ENCODE results near the gene ZNHIT1. TPM values are rescaled to one million over a fixed set of nuclear protein-coding genes. Genes with fewer than 3 reads are reported as not detected.
A peak's percentile ranks its signal among the peaks of the same experiment; 100 is the strongest.

The ZNHIT1 gene
- total RNA-seq (2022) (57.2 and 57.5 TPM in 2 replicates), Bru-seq, nascent RNA (percentile 69 among the genes with signal in this experiment), BruChase-seq, experiment 1, labeled RNA remaining after a 6-hour chase (percentile 83 among the genes with signal in this experiment), BruChase-seq, experiment 2, labeled RNA remaining after a 2-hour chase (percentile 78 among the genes with signal in this experiment)
- long read RNA-seq, transcript ZNHIT1-201 (5 exons, 1,225 nt) = major isoform, 187 of 227 reads
- long read RNA-seq, transcript ZNHIT1-203 (4 exons, 2,898 nt) = minor isoform, 10 of 227 reads
- long read RNA-seq, partial matches to known transcripts = 4 of 227 reads
- long read RNA-seq, other reads (novel, unspliced or antisense) = 26 of 227 reads

DNA sequence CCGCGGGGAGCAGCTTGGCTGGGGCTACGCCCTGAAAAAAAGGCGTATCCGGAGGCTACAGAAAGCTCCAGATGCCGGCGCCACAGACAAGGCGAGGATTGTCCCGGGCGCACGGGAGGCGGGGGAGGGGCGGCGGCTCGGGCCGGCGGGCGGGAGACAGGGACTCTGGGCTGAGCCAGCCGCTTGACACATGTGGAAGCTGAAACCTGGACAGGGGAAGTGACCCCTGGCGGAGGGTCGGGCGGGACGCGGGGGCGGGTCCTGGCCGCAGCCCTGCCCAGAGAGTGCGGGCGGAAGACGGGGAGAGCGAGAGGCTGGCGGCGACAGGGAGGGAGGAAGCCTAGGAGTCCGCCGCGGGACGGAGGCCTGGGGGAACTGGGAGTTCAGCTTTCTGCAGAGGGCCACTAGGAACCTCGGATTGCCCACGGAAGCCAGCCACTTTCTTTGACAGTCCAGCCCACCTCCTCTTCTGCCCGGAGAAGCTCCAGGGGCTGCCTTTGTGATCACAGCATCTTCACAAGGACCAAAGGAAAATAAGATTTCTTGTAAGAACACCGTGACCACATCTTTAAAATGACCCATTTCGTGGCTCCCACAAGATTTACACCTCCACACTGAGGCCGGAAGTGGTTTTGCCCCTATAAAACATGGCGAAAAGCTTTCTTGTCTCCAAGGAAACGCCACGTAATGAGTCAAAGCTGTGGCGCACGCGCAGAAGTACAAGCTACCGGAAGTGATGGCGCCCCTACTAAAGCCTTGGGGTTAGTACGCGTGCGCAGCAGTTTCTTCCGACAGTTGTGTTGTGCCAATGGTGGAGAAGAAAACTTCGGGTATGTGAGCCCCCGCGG is at the start of gene ZNHIT1, which contains the start of gene PLOD3:
ZNHIT1 (plus strand) TSS at position 778 of the 848 bp plus-strand sequence; CDS start at position 809, 31 bp downstream.
PLOD3 (minus strand) TSS at position 194 of the 848 bp plus-strand sequence. CDS start 307 bp downstream, outside the sequence.
- Mint-ChIP-seq H3K4me3 (ENCODE audit: low read depth, unreplicated experiment) (peak within 1 kb of the TSS; percentile 80), H3K4me1 (ENCODE audit: low read depth, unreplicated experiment) (peaks cover 18% of the 10 kb centered on the region), H3K27me3 (ENCODE audit: unreplicated experiment) (no peaks in the 10 kb centered on the region), H3K27ac (ENCODE audit: unreplicated experiment) (peak within 1 kb of the TSS; percentile 89), H3K9me3 (ENCODE audit: low read depth, unreplicated experiment) (no peaks in the 10 kb centered on the region), H3K36me3 (ENCODE audit: insufficient read depth, unreplicated experiment) (peaks cover 54% of the 10 kb centered on the region)
- peak; percentile 85 for DNase-seq
- TF ChIP-seq, protein P1, sequence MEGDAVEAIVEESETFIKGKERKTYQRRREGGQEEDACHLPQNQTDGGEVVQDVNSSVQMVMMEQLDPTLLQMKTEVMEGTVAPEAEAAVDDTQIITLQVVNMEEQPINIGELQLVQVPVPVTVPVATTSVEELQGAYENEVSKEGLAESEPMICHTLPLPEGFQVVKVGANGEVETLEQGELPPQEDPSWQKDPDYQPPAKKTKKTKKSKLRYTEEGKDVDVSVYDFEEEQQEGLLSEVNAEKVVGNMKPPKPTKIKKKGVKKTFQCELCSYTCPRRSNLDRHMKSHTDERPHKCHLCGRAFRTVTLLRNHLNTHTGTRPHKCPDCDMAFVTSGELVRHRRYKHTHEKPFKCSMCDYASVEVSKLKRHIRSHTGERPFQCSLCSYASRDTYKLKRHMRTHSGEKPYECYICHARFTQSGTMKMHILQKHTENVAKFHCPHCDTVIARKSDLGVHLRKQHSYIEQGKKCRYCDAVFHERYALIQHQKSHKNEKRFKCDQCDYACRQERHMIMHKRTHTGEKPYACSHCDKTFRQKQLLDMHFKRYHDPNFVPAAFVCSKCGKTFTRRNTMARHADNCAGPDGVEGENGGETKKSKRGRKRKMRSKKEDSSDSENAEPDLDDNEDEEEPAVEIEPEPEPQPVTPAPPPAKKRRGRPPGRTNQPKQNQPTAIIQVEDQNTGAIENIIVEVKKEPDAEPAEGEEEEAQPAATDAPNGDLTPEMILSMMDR (IDR thresholded peaks at IDR 0.05; ENCODE audit: unreplicated experiment) = peak; percentile 15
- BruUV-seq (replicated peaks) = no TSS peak
- CTCF ChIA-PET = interaction anchor here (0.5 to 2.3 kb wide), 12 partner anchors 15 to 365 kb away, joined by 3 to 19 read pairs (median 4); partner anchors contain the start of gene FIS1
- intact Hi-C loops (cut with micrococcal nuclease; ENCODE audit: unreplicated experiment) = no loop called here

DNA sequence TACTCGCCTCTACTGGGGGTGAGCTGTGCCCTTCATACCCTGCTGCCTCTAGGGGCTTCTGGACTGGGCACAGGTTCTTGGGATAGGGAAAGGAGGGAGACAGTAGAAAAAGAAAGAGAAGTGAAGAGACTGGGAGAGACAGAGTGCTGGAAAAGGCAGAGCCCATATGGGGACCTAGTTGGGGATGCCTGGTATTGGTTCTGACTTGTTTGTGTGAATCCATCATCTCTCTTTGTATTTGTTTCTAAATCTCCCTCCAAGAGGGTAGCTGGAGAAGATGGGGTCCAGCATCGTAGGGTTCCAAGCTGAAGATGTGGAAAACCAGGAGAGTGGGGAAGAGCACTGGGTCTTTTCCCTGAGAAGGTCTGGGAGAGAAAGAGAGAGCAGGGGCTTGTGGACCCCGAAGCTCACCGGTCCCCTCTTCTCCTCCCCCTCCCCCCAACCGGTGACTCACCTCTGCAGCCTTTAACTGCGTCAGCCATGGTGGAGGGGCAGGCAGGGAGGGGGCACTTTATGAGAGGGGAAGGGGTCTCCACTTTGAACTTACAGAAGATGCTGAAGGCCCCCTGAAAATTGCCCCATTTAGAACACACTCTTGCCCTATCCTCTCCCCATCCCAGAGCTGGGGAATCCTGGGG is 49.4 kb upstream of the ZNHIT1 start:
- Mint-ChIP-seq H3K27ac (ENCODE audit: unreplicated experiment) (no peak overlapping the region), H3K4me1 (ENCODE audit: low read depth, unreplicated experiment) (peaks cover 49% of the 10 kb centered on the region), H3K27me3 (ENCODE audit: unreplicated experiment) (peaks cover 86% of the 10 kb centered on the region), H3K36me3 (ENCODE audit: insufficient read depth, unreplicated experiment) (peaks cover 45% of the 10 kb centered on the region), H3K9me3 (ENCODE audit: low read depth, unreplicated experiment) (no peaks in the 10 kb centered on the region), H3K4me3 (ENCODE audit: low read depth, unreplicated experiment) (no peak overlapping the region)
- CTCF ChIA-PET = interaction anchor here (1.6 kb wide), 1 partner anchor 18 kb away, joined by 3 read pairs; no protein-coding TSS in a partner anchor
- no TSS peak for BruUV-seq (replicated peaks)
- TF ChIP-seq, protein P1 (IDR thresholded peaks at IDR 0.05; ENCODE audit: unreplicated experiment) = no peak
- intact Hi-C loops (cut with micrococcal nuclease; ENCODE audit: unreplicated experiment) = no loop called here
- DNase-seq = no peak

DNA sequence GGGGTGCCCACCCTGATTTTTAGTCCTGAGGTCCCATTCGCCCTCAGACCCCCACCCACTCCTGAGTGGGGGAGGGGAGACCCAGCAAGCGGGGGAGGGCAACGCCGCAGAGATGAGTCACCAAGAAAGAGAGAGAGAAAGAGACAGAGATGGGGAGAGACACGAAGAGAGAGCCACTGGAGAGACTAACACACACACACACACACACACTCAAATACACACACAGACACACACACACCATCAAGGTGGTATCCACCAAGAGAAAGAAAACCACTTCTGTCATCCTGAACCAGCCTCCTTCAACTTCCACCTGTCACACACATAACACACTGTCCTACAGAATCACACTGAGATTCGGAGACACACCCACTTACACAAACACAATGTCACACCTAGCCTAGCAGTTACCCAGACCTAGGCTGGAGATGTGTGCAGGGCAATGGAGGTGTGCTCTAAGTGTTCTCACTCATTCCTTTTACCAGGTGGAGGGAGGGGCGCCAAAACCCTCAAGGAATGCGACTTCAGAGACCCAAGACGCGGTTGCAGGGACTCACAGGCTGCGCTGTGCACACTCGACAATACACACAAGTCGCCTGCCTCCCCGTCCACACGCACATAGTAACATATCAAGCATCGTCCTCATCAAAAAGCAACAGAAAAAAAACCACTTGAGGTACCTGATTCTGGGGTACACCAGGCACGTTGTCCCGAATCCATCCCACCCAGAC is 48.7 kb upstream of the ZNHIT1 start:
- H3K27me3 Mint-ChIP-seq (ENCODE audit: unreplicated experiment) = peaks cover 94% of the 10 kb centered on the region
- intact Hi-C loops (cut with micrococcal nuclease; ENCODE audit: unreplicated experiment) = no loop called here
- no TSS peak for BruUV-seq (replicated peaks)
- no peaks in the 10 kb centered on the region for H3K9me3 Mint-ChIP-seq (ENCODE audit: low read depth, unreplicated experiment)
- peaks cover 45% of the 10 kb centered on the region for H3K36me3 Mint-ChIP-seq (ENCODE audit: insufficient read depth, unreplicated experiment)
- TF ChIP-seq, protein P1 (IDR thresholded peaks at IDR 0.05; ENCODE audit: unreplicated experiment) = no peak
- DNase-seq = no peak
- H3K4me1 Mint-ChIP-seq (ENCODE audit: low read depth, unreplicated experiment) = peaks cover 49% of the 10 kb centered on the region
- CTCF ChIA-PET = interaction anchor here (1.6 kb wide), 1 partner anchor 17 kb away, joined by 3 read pairs; no protein-coding TSS in a partner anchor
- no peak overlapping the region for H3K4me3 Mint-ChIP-seq (ENCODE audit: low read depth, unreplicated experiment)
- no peak overlapping the region for H3K27ac Mint-ChIP-seq (ENCODE audit: unreplicated experiment)

Data from Calu3 (cell line).